Stimulated activated CD4-positive, alpha-beta T cell treated with anti-CD3 and anti-CD28 coated beads, Interleukin-1b, Interleukin-23, amount 100 ng/mL, for 48 hours (primary cell): ENCODE data around the gene CALN1.
"Not testable (repeated sequence)": the region's sequence is repeated elsewhere in the genome, so short reads cannot be mapped to it uniquely, and the experiment has no call there.

Source experiments
- DNase-seq: peaks from one replicate; pipeline ENCODE4 v3.0.0-alpha.2; 2020

The CALN1 gene

DNA sequence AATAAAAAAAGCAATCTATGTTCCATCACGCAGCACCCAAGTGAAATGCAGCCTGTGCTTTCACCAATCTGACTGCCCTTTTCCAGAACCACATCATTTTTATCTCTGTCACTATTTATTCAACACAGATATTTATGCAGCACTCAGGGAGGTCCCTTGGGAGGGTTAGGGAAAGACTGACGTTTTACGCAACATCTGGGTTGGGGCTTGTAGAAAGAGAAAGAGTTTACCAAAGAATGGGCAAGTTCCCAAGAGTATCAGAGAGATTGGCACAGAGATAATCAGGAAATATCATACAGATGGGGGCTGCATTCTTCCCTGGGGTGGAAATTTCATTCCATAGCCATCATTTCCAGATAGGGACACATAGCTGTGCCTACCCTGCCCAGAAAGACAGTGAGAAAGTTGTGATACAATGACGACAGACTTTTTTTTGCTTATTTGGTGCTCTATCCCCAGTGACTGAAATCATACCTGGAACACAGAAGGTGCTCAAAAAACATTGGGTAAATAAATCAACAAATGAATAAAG, 474.2 kb downstream of the CALN1 start:
- no peak for DNase-seq

DNA sequence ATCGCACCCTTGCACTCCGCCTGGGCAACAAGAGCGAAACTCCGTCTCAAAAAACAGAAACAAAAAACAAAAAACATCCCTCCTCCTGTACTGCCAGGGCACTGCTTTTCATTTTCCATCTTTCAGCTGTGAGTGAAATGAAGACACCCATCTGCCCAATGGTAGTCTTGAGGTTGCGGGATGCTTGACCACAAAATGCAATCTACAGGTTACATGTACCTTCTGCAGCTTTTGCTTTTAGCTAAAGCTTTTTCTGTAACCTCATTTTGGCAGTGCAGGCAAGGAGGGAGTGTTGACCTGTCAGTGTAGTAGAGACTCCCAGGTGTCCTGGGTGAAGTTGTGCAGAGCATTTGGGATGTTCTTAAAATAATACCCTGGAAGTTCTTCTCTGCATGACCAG, 476.5 kb downstream of the CALN1 start:
- no peak for DNase-seq

GRCh38 chr7:71933426-71933825, 478.7 kb downstream of the CALN1 start:
- DNase-seq, result no peak

GRCh38 chr7:71925663-71926062, 486.5 kb downstream of the CALN1 start:
- DNase-seq, result no peak

DNA sequence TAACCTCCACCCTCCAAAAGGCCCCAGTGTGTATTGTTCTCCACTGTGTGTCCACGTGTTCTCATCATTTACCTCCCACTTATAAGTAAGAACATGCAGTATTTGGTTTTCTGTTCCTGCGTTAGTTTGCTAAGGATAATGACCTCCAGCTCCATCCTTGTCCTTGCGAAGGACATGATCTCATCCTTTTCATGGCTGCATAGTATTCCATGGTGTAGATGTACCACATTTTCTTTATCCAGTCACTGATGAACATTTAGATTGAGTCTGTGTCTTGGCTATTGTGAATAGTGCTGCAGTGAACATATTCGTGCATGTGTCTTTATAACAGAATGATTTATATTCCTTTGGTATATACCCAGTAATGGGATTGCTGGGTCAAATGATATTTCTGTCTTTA, 497.9 kb downstream of the CALN1 start:
- not testable (repeated sequence) for DNase-seq

GRCh38 chr7:71912476-71912875, 499.7 kb downstream of the CALN1 start:
- no peak for DNase-seq

DNA sequence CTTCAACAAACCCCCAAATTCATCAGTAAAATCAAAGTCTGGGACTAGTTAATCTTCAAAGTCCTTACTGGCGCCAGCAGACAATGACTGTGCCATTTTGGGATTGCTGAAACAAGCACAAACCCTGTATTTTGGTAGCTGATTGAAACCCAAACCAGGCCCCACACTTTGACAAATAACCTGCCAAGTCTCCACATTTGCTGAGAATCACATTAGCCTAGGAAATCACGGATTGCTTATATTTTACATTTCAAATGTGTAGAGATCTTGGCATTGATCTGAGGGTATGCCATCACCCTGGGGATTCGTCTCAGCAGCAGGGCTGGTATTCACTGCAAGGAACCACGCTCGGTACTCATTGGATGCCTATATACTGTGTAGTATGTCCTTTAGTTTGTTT, 501.1 kb downstream of the CALN1 start:
- no peak for DNase-seq

DNA sequence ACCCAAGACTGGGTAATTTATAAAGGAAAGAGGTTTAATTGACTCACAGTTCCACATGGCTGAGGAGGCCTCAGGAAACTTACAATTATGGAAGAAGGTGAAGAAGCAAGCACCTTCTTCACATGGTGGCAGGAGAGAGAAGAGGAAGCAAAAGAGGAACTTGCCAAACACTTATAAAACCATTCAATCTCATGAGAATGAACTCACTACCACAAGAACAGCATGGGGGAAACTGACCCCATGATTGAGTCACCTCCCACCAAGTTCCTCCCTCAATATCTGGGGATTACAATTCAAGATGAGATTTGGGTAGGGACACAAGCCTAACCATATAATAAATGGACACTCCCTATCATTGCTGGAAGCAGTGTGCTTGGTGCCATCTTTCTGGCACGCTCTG, 506.3 kb downstream of the CALN1 start:
- no peak for DNase-seq

DNA sequence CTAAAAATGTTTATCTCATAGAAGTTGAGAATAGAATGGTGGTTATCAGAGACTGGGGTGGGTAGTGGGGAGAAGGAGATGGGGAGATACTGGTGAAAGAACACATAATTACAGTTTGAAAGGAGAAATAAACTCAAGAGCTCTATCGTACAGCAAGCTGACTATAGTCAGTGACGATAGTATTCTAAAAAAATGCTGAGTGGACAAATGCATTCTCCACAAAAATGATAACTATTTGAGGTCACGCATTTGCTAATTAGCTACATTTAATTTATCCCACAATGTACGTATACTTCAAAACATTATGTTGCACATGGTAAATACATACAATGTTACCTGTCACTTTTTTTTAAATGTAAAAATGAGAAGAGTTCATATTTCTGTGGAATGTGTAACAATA, 507.7 kb downstream of the CALN1 start:
- DNase-seq, result no peak

DNA sequence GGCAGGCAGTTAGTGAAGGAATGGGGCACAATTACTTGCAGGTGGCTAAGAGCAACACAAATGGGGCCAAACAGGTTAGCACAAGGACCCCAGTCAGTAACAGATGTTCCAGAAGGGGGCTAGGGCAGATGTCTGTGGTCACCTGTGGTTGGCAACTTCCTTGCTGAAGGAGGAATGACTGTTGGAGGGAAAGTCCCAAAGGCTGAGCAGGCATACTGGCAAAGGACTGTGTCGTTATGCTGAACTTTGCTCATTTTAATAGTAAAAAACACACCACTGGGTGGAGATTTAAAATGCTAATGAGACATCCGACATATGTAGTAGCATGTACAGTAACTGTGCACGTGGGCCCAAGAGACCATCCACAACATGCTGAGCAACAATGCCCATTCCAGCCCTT, 511.6 kb downstream of the CALN1 start:
- DNase-seq, result no peak

DNA sequence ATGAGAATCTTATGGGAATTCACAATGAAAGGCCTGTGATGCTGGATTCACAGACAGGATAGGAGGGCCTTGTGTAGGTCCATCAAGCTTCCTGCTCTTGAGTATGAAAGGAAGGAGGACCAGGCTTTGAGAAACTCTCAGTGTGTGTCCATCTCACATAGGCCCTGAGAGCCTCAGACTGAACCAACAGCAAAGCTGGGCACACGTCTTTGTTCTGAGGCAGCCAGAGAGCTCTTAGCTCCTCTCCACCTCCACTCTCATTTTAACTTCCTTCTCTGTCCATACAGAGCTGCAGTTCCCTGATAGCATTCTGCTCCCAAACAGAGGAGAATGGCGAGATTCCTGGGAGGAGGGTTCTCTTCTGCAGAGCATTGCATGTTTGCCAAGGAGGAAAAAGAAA, 515.6 kb downstream of the CALN1 start:
- DNase-seq, result no peak

- DNase-seq, result no peak
Measured at GRCh38 chr7:71886046-71886445, 526.1 kb downstream of the CALN1 start.

DNA sequence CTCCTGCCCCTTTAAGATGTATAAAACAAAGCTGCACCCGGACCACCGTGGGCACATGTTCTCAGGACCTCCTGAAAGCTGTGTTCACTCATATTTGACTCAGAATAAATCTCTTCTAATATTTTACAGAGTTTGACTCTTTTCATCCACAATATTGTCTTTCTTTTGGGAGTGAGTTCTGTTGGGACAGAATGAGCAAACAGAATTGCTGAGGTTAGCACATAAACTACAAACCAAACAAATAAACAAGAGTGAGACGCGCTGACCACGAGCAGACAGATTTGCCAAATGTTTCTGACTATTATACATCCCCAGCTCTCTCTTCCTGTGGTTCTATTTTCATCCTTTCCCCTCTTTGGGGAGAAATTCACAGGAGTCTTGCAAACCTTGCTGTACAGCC, 526.7 kb downstream of the CALN1 start:
- no peak for DNase-seq

DNA sequence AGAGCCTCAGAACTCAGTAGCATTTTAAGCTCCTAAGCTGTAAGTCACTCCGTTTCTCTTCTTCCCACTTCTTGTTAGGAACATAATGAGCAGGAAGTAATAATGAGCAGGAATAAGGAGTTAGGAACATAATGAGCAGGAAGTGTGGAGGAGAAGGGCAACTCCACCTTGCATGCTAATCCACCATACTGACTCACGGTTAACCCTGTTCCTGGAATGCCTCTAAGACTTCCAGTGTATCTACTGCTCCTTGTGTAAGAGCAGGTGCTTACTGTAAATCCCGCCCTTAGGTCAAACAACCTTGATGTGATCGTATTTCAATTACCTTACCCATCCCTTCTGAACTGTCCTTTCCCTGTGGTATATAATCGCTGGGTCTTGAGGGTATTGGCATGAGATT, 528.7 kb downstream of the CALN1 start:
- no peak for DNase-seq

DNA sequence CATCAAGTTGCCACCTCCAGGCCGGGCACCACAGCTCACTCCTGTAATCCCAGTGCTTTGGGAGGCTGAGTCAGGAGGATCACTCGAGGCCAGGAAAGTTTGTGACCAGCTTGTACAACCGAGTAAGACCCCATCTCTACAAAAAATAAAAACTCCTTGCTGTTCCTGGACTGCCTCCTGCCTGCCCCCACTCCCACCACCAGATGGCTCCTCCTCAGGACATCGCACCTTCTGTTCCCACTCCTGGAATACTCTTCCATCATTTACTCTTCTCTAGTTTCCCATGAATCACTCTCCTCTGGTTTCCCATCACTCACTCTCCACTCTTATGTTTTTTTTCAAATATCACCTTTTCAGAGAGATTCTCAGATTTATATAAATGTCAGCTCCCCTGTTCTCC, 540.7 kb downstream of the CALN1 start:
- DNase-seq, result no peak

DNA sequence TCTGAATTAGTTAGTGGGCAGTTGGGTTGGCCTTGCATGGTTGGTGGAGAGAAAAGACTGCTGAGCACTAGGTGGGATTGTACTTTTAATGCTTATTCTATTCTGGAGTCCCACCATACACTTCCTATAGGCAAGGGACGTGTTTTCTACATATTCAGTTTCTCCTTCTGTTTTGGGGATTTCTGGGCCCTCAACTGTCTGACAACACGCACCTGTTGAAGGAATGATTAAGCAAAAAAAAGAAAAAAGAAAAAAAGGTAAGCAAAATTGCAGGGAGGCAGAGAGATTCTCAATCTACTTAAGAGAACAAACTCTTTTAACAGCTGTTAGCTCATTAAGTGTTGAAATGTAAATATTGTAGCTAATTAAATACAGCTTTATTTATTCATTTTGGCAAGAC, 541.3 kb downstream of the CALN1 start:
- no peak for DNase-seq

DNA sequence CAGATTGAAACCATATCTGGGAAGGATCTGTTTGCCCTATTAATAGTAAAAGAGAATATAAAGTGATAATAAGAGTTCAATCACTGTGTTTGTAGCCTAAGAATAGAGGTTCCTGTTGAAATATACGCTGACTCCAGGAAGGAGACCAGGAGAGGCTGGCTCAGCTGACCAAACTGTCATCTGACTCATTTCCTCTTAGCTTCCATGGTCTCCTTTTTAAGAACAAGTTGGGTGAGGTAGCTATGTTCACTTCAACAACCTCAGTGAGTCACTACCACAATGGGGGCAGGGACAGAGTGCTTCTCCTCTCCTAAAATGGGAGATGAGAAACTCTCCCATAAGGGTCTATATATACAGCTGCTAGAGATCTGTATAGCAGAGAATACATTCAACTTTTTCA, 543.3 kb downstream of the CALN1 start:
- no peak for DNase-seq

GRCh38 chr7:71867626-71868025, 544.5 kb downstream of the CALN1 start:
- DNase-seq, result no peak

- DNase-seq, result no peak
Measured at GRCh38 chr7:71865172-71865571, 547.0 kb downstream of the CALN1 start.

- no peak for DNase-seq
Measured at GRCh38 chr7:71864130-71864529, 548.0 kb downstream of the CALN1 start.

DNA sequence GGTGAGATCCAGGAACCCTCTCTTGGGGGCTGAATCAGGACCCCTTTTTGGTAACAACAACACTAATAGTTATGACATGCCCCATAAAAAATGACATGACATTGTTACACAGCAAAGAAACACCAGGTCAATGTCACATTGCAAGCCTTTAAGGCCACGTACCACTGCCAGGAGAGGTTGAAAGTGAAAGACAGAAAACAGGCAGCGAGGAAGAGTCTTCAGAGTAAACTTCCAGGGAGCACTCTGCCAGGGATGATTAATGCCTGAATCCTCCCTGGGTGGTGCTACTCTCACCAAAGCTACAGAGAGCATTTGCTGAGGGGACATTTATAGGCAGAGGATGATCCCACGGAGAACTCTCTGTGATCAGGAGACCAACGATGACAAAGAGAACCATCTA, 551.6 kb downstream of the CALN1 start:
- DNase-seq, result no peak

DNA sequence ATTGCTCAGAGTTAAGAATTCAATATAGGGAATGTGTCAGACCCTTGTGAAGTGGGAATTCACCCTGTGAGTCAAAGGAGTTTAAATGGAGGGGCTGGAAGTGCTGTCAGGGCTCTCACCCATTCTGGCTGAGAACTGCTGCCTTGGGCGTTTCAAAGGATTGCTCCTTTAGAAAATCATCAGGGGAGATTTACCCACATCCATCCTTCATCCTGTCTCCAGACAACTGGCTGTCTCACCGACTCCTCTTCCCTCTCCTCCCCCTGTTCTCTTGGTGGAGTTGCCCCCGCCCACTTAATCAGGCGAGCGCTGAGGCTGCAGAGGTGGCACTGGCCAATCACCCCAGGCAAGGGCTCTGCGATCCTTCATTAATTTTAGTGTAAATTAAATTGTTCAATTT, 554.8 kb downstream of the CALN1 start:
- no peak for DNase-seq

DNA sequence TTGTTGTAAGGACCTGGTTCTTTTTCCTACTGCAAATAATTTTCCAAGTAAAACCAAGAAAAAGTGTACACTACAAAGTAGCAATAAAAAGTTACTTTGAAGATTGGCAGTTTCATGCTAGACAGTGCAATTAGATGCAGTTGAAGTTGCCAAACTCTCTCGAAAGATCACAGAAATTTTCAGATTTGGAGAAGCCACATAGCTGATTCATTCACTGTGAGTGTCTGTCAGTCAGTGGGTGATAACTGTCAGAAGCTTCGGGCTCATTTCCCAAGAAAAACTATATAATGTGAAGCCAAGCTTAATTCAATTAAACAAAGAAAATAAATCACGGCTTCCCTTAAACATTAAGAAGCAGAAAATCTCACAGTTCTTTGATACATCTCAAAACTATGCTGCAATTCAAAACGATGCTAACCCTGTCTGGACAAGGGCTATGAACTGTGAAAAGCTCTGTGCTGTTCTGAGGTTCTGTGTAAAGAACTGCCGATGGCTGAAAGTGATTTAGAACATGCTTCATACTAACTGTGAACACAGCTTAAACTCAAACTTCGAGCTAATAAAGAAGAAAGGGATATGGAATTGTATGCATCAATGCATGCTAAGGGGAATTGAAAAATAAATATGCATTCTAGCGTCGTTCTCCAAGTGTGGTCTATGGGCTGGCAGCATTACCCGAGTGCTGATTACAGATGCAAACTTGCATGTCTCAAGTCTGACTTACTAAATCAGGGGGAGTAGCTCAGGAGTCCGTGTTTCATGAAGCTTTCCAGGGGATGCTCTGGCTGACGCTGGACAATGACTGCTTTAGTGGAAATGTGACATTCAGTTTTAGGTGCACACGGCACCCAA, 557.4 kb downstream of the CALN1 start:
- no peak for DNase-seq

DNA sequence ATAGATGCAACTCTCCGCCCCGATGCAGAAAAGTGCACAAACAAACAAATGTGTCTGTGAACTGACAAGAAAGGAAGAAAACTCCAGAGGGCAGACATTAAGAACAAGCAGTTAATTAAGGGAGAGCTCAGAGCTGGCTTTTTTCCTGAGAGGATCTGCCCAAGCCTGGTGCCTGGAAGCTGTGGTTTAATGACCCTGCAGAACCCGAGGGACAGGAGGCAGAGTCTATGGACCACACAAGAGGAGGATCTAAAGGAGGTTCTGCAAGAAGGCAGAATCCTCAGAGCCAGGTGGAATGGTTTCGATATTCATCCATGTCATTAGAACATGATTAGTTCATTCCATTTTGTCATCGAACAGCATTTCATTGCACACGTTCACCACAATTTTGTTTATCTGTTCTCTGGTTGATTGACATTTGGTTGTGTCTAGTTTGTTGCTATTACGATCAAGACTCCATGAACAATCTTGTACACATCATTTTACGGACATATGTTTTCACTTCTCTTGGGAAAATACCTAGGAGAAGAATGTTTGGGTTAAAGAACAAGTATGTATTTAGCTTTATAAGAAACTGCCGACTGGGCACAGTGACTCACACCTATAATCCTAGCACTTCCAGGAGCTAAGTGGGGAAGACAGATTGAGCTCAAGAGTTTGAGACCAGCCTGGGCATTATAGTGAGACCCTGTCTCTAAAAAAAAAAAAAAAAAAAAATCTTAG, 560.2 kb downstream of the CALN1 start:
- DNase-seq, result no peak
